Measurements from ENCODE around the gene ASTN1.

ASTN1 gene

GRCh38 chr1:176869577-176869976 lies 294.9 kb downstream of the ASTN1 start:
- no peak for DNase-seq

- DNase-seq, result no peak
Measured at GRCh38 chr1:176866011-176866714, 298.3 kb downstream of the ASTN1 start.

GRCh38 chr1:176864211-176864610 lies 300.3 kb downstream of the ASTN1 start:
- no peak for DNase-seq

DNA sequence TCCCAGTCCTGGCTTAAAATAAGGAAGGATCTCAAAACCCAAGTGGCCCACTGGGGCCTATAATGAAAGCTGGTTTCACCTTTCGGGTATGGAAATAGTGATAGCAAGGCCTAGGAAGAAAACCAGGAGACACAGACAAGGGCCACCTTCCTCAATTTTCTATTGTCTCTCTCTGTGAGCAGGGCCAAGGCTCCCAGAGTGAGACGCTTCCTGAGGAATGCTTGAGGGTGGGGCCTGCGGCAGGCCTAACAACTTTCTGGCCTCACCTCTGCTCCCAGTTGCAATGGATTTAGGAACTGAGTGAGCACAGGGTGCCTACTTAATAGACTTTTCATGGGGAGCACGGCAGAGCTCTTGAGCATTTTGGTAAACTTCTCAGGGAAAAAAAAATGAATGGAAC lies 300.9 kb downstream of the ASTN1 start:
- no peak for DNase-seq

DNA sequence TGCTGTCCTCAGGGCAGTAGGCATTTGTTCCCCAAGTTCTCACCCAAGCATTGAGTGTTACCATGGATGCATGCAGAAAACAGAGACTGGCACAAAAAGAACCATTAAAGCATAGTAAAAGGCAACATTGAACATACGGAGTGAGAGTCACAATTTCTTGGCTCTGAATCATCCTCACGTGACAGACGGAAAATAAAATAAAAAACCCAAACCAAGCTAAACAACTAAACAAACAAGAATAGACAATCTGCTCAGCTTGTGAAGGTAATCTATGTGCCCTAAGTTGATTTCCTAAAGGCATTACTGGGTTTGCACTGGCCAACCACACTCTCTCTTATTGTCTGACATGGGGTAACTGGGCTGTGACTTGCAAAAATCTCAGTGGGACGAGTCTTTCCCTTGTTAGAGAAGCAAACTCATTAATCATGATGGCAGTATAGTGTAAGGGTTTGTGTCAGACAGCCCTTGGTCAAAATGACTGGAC lies 306.0 kb downstream of the ASTN1 start:
- no peak for DNase-seq

GRCh38 chr1:176857632-176858031 lies 306.9 kb downstream of the ASTN1 start:
- DNase-seq, result no peak

DNA sequence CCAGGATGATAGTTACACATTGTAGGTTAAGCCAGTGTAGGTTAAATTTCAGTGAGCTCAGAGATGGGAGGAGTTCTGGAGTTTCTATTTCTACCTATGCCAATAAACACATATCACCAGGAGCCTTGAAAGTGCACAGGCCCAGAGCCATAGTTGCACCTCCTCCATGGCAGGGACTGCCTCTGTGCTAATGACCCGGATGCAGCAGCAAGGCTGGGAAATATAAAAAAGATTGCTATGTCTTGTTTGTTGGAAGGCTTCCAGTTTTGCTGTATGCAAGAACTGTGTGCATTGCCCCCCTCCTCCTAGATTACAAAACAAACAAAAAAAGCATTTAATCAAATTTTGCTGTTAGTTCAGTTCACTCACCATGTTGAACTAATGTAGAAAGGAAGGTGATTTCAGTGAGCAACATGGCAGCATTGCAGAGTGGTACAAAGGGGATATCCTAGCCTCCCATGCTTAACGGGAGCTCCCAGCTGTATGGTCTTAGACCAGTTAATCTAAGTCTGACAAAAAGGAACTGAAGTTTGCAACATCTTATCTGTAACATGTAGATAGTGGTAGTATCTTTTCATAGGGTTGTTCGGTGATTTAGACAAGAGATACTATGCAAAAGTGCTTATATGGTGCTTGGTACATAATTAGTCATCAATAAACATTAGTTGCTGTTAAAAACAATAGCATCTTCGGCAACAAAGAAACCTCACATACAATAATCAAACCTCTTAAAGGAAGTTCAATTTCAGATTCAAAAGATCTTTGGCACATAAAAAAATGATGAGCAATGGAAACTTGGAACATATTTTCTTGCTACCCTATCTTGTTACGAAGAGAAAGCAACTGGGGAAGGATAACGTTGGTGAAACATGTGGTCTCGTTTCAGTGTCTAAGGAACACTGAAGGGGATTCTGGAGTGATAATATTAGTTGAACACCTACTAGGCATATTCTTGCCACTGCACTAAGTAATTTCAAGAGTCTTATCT lies 309.5 kb downstream of the ASTN1 start:
- DNase-seq, result no peak

DNA sequence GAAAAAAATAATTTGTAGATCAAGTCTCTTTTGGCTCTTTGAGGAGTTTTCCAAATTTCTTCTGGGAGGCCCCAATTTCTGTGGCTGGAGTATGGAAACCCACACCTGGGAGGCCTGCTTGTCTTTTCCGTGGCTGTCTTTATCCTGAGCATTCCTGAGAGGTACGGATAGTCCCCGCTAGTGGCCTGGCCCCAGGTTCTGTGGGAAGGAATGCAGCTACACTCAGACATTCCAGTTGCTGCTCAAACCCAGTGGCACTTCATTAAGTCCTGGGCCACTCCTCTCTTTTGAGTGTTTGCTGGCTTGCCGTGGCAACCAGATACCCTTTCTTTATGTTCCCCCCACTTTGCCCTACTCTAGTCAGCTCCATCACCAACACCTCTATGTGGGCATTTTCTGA lies 310.4 kb downstream of the ASTN1 start:
- no peak for DNase-seq

- no peak for DNase-seq
Measured at GRCh38 chr1:176853503-176853902, 311.0 kb downstream of the ASTN1 start.

GRCh38 chr1:176852124-176852523 lies 312.4 kb downstream of the ASTN1 start:
- no peak for DNase-seq

GRCh38 chr1:176850871-176851270 lies 313.6 kb downstream of the ASTN1 start:
- no peak for DNase-seq

- no peak for DNase-seq
Measured at GRCh38 chr1:176849281-176849680, 315.2 kb downstream of the ASTN1 start.

GRCh38 chr1:176847052-176847451 lies 317.5 kb downstream of the ASTN1 start:
- no peak for DNase-seq

- DNase-seq, result no peak
Measured at GRCh38 chr1:176843352-176844297, 320.9 kb downstream of the ASTN1 start.

- DNase-seq, result no peak
Measured at GRCh38 chr1:176841238-176841637, 323.3 kb downstream of the ASTN1 start.

- no peak for DNase-seq
Measured at GRCh38 chr1:176839216-176839615, 325.3 kb downstream of the ASTN1 start.

DNA sequence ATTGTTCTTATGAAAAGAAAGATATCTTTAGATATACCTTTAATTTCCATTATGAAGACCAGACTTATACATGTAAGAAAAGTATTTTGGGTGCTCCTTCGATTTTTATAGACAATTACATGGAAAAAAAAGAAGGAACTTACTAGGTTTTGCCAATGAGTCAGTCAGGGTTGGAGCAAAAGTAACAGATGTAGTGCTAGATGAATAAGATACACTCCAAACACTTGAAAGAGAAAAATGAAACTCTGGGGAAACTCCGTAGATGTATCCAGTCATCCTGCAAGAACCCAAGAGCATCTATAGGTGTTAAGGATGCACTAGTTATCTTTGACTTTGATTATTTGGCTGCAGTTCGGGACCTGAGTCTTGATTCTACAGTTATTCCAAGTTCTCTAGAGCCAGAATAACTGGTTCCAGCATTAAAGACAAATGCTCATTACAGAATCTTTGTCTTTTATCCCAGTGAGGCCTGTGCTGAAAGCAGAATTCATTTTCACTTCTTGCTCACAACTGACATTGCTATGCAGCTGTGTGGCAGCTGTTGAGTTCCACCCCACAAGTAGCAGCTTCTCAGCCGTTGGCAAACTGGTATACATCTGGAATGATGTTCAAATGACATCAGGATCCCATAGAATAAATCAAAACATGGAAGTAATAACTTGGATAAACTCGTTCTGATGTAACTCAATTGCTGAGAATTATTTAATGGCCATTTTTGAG lies 326.1 kb downstream of the ASTN1 start:
- no peak for DNase-seq

- no peak for DNase-seq
Measured at GRCh38 chr1:176837708-176838107, 326.8 kb downstream of the ASTN1 start.

DNA sequence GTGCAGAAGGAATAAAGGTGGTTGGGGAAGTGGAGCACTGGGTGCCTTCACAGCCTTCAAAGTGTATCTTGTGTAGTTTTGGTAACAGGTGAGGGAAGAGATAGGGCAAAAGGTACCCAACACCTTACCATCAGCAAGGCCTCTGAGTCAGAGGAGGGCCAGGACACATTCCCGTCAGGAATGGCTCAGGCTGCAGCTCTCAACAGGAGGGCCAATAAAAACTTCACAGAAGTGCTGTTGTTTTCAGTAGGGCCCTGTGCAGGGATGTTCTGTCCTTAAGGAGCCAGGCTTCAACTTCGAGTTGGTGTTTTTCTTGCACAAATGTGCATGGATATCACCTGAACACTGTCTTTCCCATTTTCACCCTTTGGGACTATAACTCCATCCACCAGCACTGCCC lies 333.4 kb downstream of the ASTN1 start:
- no peak for DNase-seq

DNA sequence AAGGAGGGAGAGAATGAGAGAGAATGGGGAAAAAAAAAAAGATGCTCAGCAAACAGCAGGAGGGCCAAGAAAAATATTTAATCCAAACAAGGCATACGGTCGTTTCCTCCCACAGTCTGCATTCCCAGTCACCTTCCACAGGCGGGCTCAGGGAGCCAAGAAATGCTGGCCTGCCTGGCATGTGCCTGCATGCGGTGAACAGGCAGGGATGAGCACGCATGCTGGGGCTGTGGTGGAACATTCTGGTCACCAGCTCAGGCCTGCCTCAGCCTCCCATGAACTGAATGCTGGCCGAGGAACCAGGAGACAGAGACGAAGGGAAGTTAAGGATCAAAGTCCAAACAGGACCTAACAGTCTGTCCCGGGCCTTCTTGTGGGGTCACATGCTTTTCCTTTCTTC lies 335.3 kb downstream of the ASTN1 start:
- DNase-seq, result no peak

DNA sequence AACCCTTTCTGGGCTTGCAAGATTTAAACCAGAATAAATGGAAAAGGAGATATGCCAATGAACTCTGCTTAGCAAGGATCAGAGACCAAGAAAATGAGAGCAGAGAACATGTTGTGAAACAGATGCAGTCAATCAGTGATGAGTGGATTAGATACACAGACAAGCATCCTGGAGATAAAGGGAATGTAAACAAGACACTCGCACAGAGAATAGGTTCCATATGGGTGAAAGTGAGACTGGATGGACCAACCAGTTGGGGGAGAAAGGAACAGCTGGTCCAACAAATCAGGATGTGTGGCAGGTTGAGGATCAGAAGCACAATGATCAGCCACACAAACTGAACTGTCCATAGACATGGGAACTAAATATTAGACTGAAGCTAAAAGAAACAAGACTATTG lies 338.2 kb downstream of the ASTN1 start:
- no peak for DNase-seq

DNA sequence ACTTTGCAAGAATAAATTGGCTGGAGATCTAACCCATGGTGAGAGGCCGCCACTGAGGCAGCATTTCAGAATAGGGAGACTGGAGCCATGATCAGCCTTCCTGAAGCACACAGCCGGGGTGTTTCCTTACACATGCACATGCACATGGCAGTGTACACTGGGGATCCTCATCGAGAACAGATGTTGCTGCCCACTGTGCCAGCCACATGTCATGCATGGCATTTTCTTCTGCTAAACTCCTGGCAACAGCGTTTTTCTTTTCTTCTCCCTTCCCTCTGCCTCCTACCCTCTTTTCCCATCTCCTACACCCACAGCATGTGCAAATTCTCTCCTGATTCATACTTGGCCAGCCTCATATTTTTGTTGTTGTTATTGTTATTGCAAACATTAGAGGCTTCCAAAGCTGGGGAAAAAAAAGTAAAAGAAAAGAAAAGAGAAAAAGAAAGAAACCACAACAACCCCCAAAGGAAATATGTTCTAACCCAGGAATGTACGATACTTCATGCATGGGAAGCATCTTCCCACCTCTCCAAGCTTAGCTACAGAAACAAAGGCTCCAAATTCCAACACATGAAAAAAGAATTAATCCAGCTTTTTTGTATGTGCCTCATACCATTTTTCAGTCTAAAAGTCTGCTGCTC lies 344.0 kb downstream of the ASTN1 start:
- no peak for DNase-seq
